Parathyroid adenoma (tissue), 2 donors: ENCODE data around the gene SNTB2.
"Not testable (repeated sequence)": the region's sequence is repeated elsewhere in the genome, so short reads cannot be mapped to it uniquely, and the experiment has no call there.

Experiments
- H2AFZ ChIP-seq: fragments of 300-600 bp; sonication (generic); one replicate; pipeline ENCODE4 v1.7.0; 2017; ENCODE audit warnings: antibody characterized with exemption, mild to moderate bottlenecking
- H3K27ac ChIP-seq: fragments of 300-600 bp; sonication (generic); one replicate; pipeline ENCODE4 v1.7.0; 2017
- H3K27me3 ChIP-seq: fragments of 300-600 bp; sonication (generic); one replicate; pipeline ENCODE4 v1.7.0; 2017; ENCODE audit warnings: low read length; ENCODE audit not compliant: control insufficient read depth, insufficient read depth
- H3K36me3 ChIP-seq: fragments of 300-600 bp; sonication (generic); one replicate; pipeline ENCODE4 v1.7.0; 2017; ENCODE audit warnings: low read length; ENCODE audit not compliant: control insufficient read depth, insufficient read depth
- H3K4me1 ChIP-seq: fragments of 300-600 bp; sonication (generic); one replicate; pipeline ENCODE4 v1.7.0; 2017; ENCODE audit warnings: control low read depth
- H3K4me2 ChIP-seq: fragments of 300-600 bp; sonication (generic); one replicate; pipeline ENCODE4 v1.7.0; 2017; ENCODE audit warnings: low read length
- H3K4me3 ChIP-seq: fragments of 300-600 bp; sonication (generic); one replicate; pipeline ENCODE4 v1.7.0; 2017; ENCODE audit warnings: low read depth, low read length
- H3K79me2 ChIP-seq: fragments of 300-600 bp; sonication (generic); one replicate; pipeline ENCODE4 v1.7.0; 2017; ENCODE audit warnings: control low read depth
- H3K9ac ChIP-seq: fragments of 300-600 bp; sonication (generic); one replicate; pipeline ENCODE4 v1.7.0; 2017; ENCODE audit warnings: mild to moderate bottlenecking
- H3K9me3 ChIP-seq: fragments of 300-600 bp; sonication (generic); one replicate; pipeline ENCODE4 v1.7.0; 2017; ENCODE audit warnings: low read length; ENCODE audit not compliant: control insufficient read depth
- TF ChIP-seq, protein P1 (sequence below): fragments of 300-600 bp; sonication (generic); IDR thresholded peaks from one replicate; pipeline ENCODE4 v1.7.0; 2017; ENCODE audit warnings: antibody characterized with exemption, mild to moderate bottlenecking
- donor health status: primary hyperparathyroidism.

The SNTB2 gene

DNA sequence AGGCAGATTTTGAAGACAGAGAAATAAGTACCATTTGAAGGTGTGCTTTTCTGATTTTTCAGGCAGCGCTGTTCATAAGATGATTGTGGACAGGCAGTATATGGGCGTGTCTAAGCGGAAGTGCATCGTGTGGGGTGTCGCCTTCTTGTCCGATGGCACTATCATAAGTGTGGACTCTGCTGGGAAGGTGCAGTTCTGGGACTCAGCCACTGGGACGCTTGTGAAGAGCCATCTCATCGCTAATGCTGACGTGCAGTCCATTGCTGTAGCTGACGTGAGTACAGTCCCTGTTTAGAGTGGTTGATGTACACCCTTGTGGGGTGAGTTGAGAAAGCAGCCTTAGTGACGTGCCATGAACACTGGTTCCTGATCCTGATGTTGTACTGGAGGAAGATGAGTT is 43.8 kb upstream of the SNTB2 start:
- no peak overlapping the region for H3K27ac ChIP-seq
- no peak overlapping the region for H3K4me2 ChIP-seq
- TF ChIP-seq, protein P1, sequence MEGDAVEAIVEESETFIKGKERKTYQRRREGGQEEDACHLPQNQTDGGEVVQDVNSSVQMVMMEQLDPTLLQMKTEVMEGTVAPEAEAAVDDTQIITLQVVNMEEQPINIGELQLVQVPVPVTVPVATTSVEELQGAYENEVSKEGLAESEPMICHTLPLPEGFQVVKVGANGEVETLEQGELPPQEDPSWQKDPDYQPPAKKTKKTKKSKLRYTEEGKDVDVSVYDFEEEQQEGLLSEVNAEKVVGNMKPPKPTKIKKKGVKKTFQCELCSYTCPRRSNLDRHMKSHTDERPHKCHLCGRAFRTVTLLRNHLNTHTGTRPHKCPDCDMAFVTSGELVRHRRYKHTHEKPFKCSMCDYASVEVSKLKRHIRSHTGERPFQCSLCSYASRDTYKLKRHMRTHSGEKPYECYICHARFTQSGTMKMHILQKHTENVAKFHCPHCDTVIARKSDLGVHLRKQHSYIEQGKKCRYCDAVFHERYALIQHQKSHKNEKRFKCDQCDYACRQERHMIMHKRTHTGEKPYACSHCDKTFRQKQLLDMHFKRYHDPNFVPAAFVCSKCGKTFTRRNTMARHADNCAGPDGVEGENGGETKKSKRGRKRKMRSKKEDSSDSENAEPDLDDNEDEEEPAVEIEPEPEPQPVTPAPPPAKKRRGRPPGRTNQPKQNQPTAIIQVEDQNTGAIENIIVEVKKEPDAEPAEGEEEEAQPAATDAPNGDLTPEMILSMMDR, result no peak
- no peak overlapping the region for H3K4me3 ChIP-seq
- H3K27me3 ChIP-seq, result no peaks in the 10 kb centered on the region
- no peaks in the 10 kb centered on the region for H3K9me3 ChIP-seq
- no peaks in the 10 kb centered on the region for H3K4me1 ChIP-seq
- no peak overlapping the region for H2AFZ ChIP-seq
- H3K36me3 ChIP-seq, result no peaks in the 10 kb centered on the region
- H3K9ac ChIP-seq, result no peak overlapping the region
- H3K79me2 ChIP-seq, result peaks cover 10% of the 10 kb centered on the region

DNA sequence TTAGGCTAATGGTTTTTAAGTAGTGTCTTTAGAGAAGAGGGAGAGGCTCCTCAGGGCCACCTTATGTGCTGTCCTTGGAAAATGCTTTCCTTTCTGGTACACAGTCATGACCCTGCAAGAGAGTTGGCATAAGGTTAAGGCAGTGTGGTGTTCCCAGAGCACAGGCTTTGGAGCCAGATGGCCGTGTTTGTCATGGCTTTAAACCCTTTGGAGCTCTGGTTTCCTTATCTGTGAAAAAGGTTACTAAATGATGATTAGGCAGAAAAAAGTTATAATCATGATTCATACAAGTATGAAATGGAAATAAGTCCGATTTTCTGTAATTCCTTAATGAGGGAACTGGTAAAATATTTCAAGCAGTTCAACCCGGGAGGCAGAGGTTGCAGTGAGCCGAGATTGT is 41.3 kb upstream of the SNTB2 start:
- no peak overlapping the region for H3K4me2 ChIP-seq

DNA sequence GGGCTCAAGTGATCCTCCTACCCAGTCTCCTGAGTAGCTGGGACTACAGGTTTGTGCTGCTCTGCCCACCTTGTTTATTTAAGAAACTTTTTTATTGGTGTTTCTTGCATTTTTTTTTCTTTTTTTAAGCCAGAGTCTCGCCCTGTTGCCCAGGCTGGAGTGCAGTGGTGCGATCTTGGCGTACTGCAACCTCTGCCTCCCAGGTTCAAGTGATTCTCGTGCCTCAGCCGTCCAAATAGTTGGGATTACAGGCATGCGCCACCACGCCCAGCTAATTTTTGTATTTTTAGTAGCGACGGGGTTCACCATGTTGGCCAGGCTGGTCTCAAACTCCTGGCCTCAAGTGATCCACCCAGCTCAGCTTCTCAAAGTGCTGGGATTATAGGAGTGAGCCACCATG is 37.3 kb upstream of the SNTB2 start:
- H2AFZ ChIP-seq, H3K4me1 ChIP-seq, H3K9me3 ChIP-seq, H3K4me2 ChIP-seq, H3K27ac ChIP-seq, H3K4me3 ChIP-seq, H3K36me3 ChIP-seq, H3K27me3 ChIP-seq, H3K79me2 ChIP-seq, H3K9ac ChIP-seq: not testable (repeated sequence)

More for the DNA sequence above, 41.3 kb upstream of the SNTB2 start:
- Histone ChIP-seq H3K79me2 (peaks cover 5% of the 10 kb centered on the region), H3K4me1 (no peaks in the 10 kb centered on the region), H3K27me3 (no peaks in the 10 kb centered on the region), H3K27ac (no peak overlapping the region), H3K9ac (no peak overlapping the region), H3K4me3 (no peak overlapping the region), H3K36me3 (no peaks in the 10 kb centered on the region), H2AFZ (no peak overlapping the region), H3K9me3 (no peaks in the 10 kb centered on the region)
- TF ChIP-seq, protein P1, result no peak

DNA sequence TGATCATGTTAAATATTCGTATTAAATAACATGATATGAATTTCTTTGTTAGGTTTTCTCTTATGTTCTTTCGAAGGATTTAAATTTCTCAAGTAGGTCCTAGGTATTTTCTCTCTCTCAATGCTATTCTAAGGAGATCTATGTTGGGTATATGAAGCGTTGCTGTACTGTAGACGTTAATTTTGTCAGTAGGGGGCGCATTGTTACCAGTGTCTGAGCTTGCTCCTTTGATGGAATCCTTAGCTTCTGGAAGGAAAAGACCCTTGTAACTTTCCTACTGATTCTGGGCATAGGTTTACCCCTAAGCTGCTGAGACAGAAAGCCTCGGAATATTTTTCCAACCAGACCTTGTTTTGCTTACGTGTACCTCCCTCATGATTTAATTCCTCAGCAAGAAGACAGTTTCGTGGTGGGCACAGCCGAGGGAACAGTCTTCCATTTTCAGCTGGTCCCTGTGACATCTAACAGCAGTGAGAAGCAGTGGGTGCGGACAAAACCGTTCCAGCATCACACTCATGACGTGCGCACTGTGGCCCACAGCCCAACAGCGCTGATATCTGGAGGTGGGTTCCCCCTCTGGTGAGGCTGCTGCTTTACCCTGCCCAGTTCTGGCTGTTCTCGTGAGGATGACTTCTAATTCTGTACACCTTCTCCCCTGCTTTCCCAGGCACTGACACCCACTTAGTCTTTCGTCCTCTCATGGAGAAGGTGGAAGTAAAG is 36.7 kb upstream of the SNTB2 start:
- H3K36me3 ChIP-seq, result no peaks in the 10 kb centered on the region
- no peaks in the 10 kb centered on the region for H3K27me3 ChIP-seq
- no peak overlapping the region for H3K9ac ChIP-seq
- no peak overlapping the region for H3K4me2 ChIP-seq
- H3K27ac ChIP-seq, result no peak overlapping the region
- no peaks in the 10 kb centered on the region for H3K9me3 ChIP-seq
- no peaks in the 10 kb centered on the region for H3K79me2 ChIP-seq
- H3K4me1 ChIP-seq, result no peaks in the 10 kb centered on the region
- no peak overlapping the region for H3K4me3 ChIP-seq
- TF ChIP-seq, protein P1, result peak; percentile 83
- H2AFZ ChIP-seq, result no peak overlapping the region

DNA sequence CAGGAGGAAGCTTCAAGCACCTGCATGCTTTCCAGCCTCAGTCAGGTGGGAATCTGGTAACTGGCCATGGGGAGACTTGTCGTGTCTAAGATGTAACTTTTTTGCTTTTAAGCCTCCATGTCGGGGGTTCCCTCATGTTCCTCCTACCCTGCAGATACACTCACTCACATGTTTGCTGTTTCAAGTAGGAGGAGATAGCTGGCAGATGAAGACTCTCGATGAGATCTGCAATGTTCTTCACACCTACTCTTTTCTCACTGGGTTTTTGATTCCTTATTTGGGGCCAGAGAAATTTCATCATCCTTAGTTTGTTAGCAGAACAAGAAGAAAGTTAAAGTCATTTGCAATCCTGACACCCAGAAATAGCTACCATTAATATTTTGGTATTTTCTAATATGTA is 29.8 kb upstream of the SNTB2 start:
- Histone ChIP-seq H3K9me3 (no peaks in the 10 kb centered on the region), H2AFZ (no peak overlapping the region), H3K36me3 (no peaks in the 10 kb centered on the region), H3K79me2 (no peaks in the 10 kb centered on the region), H3K9ac (no peak overlapping the region), H3K27ac (no peak overlapping the region), H3K4me3 (no peak overlapping the region), H3K27me3 (no peaks in the 10 kb centered on the region), H3K4me2 (no peak overlapping the region), H3K4me1 (no peaks in the 10 kb centered on the region)
- TF ChIP-seq, protein P1, result no peak
